ENCODE measurements around the gene ADAMTS3.

DNA sequence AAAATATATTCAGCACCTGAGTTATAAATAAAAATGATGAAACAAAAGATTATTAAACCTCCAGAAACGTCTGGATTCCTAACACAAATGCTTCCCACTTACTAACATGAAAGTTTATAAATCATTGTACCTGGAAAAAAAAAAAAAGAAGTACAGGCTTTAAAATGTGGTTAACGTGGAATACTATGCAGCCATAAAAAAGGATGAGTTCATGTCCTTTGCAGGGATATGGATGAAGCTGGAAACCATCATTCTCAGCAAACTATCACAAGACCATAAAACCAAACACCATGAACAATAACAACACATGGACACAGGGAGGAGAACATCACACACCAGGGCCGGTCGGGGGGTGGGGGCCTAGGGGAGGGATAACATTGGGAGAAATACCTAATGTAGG is 160.5 kb downstream of the ADAMTS3 start:
- no peak for TF ChIP-seq SMC3 (conservative IDR thresholded peaks at IDR 0.05; ENCODE audit: poor library complexity)
- TF ChIP-seq RAD21 (conservative IDR thresholded peaks at IDR 0.05), result no peak
- TF ChIP-seq, protein P1, sequence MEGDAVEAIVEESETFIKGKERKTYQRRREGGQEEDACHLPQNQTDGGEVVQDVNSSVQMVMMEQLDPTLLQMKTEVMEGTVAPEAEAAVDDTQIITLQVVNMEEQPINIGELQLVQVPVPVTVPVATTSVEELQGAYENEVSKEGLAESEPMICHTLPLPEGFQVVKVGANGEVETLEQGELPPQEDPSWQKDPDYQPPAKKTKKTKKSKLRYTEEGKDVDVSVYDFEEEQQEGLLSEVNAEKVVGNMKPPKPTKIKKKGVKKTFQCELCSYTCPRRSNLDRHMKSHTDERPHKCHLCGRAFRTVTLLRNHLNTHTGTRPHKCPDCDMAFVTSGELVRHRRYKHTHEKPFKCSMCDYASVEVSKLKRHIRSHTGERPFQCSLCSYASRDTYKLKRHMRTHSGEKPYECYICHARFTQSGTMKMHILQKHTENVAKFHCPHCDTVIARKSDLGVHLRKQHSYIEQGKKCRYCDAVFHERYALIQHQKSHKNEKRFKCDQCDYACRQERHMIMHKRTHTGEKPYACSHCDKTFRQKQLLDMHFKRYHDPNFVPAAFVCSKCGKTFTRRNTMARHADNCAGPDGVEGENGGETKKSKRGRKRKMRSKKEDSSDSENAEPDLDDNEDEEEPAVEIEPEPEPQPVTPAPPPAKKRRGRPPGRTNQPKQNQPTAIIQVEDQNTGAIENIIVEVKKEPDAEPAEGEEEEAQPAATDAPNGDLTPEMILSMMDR (IDR thresholded peaks at IDR 0.05; ENCODE audit: poor library complexity, severe bottlenecking), result no peak
- no peak for TF ChIP-seq EZH2 (IDR thresholded peaks at IDR 0.05; ENCODE audit: borderline replicate concordance, insufficient read depth, low read length, poor library complexity, severe bottlenecking)
- no peak for TF ChIP-seq EP300 (conservative IDR thresholded peaks at IDR 0.05; ENCODE audit: poor library complexity, severe bottlenecking)
- no peak for TF ChIP-seq POLR2AphosphoS5 (IDR thresholded peaks at IDR 0.05)
- TF ChIP-seq, protein P2, sequence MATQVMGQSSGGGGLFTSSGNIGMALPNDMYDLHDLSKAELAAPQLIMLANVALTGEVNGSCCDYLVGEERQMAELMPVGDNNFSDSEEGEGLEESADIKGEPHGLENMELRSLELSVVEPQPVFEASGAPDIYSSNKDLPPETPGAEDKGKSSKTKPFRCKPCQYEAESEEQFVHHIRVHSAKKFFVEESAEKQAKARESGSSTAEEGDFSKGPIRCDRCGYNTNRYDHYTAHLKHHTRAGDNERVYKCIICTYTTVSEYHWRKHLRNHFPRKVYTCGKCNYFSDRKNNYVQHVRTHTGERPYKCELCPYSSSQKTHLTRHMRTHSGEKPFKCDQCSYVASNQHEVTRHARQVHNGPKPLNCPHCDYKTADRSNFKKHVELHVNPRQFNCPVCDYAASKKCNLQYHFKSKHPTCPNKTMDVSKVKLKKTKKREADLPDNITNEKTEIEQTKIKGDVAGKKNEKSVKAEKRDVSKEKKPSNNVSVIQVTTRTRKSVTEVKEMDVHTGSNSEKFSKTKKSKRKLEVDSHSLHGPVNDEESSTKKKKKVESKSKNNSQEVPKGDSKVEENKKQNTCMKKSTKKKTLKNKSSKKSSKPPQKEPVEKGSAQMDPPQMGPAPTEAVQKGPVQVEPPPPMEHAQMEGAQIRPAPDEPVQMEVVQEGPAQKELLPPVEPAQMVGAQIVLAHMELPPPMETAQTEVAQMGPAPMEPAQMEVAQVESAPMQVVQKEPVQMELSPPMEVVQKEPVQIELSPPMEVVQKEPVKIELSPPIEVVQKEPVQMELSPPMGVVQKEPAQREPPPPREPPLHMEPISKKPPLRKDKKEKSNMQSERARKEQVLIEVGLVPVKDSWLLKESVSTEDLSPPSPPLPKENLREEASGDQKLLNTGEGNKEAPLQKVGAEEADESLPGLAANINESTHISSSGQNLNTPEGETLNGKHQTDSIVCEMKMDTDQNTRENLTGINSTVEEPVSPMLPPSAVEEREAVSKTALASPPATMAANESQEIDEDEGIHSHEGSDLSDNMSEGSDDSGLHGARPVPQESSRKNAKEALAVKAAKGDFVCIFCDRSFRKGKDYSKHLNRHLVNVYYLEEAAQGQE (IDR thresholded peaks at IDR 0.05; ENCODE audit: borderline replicate concordance), result no peak
